Left ventricle myocardium inferior (tissue), 1 donor: ENCODE measurements around the gene ZPBP2. TPM values are rescaled to one million over a fixed set of nuclear protein-coding genes. Genes with fewer than 3 reads are reported as not detected.

Source experiments
- DNase-seq: peaks from one replicate; pipeline ENCODE4 v3.0.0-alpha.2; 2020
- H3K27ac ChIP-seq: fragments of 200-600 bp; replicated peaks from 2 replicates; pipeline ENCODE4 v1.8.0; 2021
- H3K27me3 ChIP-seq: fragments of 200-600 bp; 2 replicates; pipeline ENCODE4 v1.8.0; 2021; ENCODE audit warnings: low read depth
- H3K36me3 ChIP-seq: fragments of 200-600 bp; 2 replicates; pipeline ENCODE4 v1.8.0; 2021
- H3K4me1 ChIP-seq: fragments of 200-600 bp; 2 replicates; pipeline ENCODE4 v1.8.0; 2021
- H3K4me3 ChIP-seq: fragments of 200-600 bp; 2 replicates; pipeline ENCODE4 v1.8.0; 2021; ENCODE audit warnings: mild to moderate bottlenecking, moderate library complexity
- H3K9me3 ChIP-seq: fragments of 200-600 bp; replicated peaks from 2 replicates; pipeline ENCODE4 v1.8.0; 2021
- intact Hi-C: fragments of 100-400 bp; cut with micrococcal nuclease; formaldehyde crosslinking; loops from one replicate; pipeline ENCODE4 v1.11.0; 2022
- total RNA-seq: library from RNA; stranded (reverse); fragmentation: NEBNext Ultra II Directional; extraction: Animal tissue kit (Norgen Biotek cat#: 25700); gene quantifications from one replicate; pipeline ENCODE4 v1.2.1, GENCODE V29; 2021
- TF ChIP-seq, protein P1 (sequence below): fragments of 200-600 bp; IDR thresholded peaks from 2 replicates; pipeline ENCODE4 v1.8.0; 2021; ENCODE audit warnings: antibody characterized with exemption, mild to moderate bottlenecking, borderline replicate concordance
- donor health status: DM: no; HTN: yes; CAD: no; lungs with severe emphysema.

The ZPBP2 gene
- total RNA-seq, 1 donor from 2014 or later = not detected

DNA sequence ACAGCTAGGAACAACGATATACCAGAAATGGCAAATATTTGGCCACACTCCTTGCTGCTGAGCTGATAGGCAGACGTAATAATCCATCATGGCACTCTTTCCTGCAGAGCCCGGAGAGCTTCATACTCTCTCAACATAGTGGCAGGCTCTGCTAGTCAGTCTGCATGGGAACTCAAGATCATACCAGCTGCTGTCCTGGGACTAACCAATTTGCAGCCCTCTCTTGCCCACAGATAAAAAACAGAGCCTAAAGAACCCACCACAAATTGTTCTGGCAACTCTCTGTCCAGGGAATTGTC, 36.9 kb downstream of the ZPBP2 start:
- no peak for DNase-seq
- no peaks in the 10 kb centered on the region for H3K9me3 ChIP-seq
- no peak overlapping the region for H3K27ac ChIP-seq
- no peaks in the 10 kb centered on the region for H3K27me3 ChIP-seq
- TF ChIP-seq, protein P1, sequence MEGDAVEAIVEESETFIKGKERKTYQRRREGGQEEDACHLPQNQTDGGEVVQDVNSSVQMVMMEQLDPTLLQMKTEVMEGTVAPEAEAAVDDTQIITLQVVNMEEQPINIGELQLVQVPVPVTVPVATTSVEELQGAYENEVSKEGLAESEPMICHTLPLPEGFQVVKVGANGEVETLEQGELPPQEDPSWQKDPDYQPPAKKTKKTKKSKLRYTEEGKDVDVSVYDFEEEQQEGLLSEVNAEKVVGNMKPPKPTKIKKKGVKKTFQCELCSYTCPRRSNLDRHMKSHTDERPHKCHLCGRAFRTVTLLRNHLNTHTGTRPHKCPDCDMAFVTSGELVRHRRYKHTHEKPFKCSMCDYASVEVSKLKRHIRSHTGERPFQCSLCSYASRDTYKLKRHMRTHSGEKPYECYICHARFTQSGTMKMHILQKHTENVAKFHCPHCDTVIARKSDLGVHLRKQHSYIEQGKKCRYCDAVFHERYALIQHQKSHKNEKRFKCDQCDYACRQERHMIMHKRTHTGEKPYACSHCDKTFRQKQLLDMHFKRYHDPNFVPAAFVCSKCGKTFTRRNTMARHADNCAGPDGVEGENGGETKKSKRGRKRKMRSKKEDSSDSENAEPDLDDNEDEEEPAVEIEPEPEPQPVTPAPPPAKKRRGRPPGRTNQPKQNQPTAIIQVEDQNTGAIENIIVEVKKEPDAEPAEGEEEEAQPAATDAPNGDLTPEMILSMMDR = no peak
- no peaks in the 10 kb centered on the region for H3K4me1 ChIP-seq
- H3K36me3 ChIP-seq = peaks cover 9% of the 10 kb centered on the region
- intact Hi-C loops = no loop called here
- no peak overlapping the region for H3K4me3 ChIP-seq

- H3K9me3 ChIP-seq = no peaks in the 10 kb centered on the region
- peaks cover 4% of the 10 kb centered on the region for H3K36me3 ChIP-seq
- intact Hi-C loops = no loop called here
- TF ChIP-seq, protein P1 = no peak
- DNase-seq = no peak
- no peaks in the 10 kb centered on the region for H3K27me3 ChIP-seq
- H3K4me3 ChIP-seq = no peak overlapping the region
- no peak overlapping the region for H3K27ac ChIP-seq
- no peaks in the 10 kb centered on the region for H3K4me1 ChIP-seq
Observed at GRCh38 chr17:39908789-39909352, 40.9 kb downstream of the ZPBP2 start.

DNA sequence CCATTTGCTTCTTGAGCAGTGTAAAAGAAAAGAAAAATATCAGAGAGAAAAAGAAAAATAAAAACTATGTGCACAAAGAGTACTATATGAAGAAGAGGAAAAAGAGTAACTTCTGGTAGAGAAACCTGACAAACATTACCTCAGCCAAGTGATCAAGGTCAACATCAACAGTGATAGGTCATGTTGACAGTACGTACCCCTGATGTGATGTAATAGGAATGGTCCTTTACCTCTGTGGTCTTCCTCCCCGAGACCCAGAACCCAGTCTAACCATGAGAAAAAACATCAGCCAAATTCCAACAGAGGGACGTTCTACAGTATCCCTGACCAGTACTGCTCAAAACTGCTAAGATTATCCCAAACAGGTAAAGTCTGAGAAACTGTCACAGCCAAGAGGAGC, 46.0 kb downstream of the ZPBP2 start:
- TF ChIP-seq, protein P1 = no peak
- Histone ChIP-seq H3K4me1 (no peaks in the 10 kb centered on the region), H3K36me3 (peaks cover 8% of the 10 kb centered on the region), H3K27me3 (no peaks in the 10 kb centered on the region), H3K9me3 (no peaks in the 10 kb centered on the region), H3K4me3 (no peak overlapping the region), H3K27ac (no peak overlapping the region)
- intact Hi-C loops = no loop called here
- no peak for DNase-seq

- TF ChIP-seq, protein P1 = no peak
- H3K4me1 ChIP-seq = no peaks in the 10 kb centered on the region
Observed at GRCh38 chr17:39915559-39915958, 47.6 kb downstream of the ZPBP2 start.

GRCh38 chr17:39916918-39917317, 48.9 kb downstream of the ZPBP2 start:
- Histone ChIP-seq H3K4me1 (no peaks in the 10 kb centered on the region), H3K4me3 (no peak overlapping the region), H3K9me3 (no peaks in the 10 kb centered on the region), H3K27me3 (no peaks in the 10 kb centered on the region), H3K36me3 (peaks cover 24% of the 10 kb centered on the region), H3K27ac (no peak overlapping the region)
- no peak for DNase-seq
- intact Hi-C loops = no loop called here
- TF ChIP-seq, protein P1 = peak; percentile 24

More at GRCh38 chr17:39915559-39915958, 47.6 kb downstream of the ZPBP2 start:
- Histone ChIP-seq H3K9me3 (no peaks in the 10 kb centered on the region), H3K27me3 (no peaks in the 10 kb centered on the region), H3K4me3 (no peak overlapping the region), H3K36me3 (peaks cover 11% of the 10 kb centered on the region), H3K27ac (no peak overlapping the region)
- no peak for DNase-seq
- intact Hi-C loops = no loop called here
